HL-60 (cell line): Measurements from ENCODE around the gene RHBDF2.

Source experiments
- POLR2AphosphoS5 ChIP-seq: IDR thresholded peaks from 2 replicates; pipeline ENCODE4 v1.6.1; 2012; ENCODE audit warnings: low read depth
- TF ChIP-seq, protein P1 (sequence below): IDR thresholded peaks from one replicate; pipeline ENCODE4 v1.5.1; 2011; ENCODE audit warnings: low read length, control low read depth, inconsistent platforms; ENCODE audit not compliant: insufficient read depth
- TF ChIP-seq, protein P2 (sequence below): IDR thresholded peaks from 2 replicates; pipeline ENCODE4 v1.6.1; 2012; ENCODE audit warnings: low read depth; ENCODE audit not compliant: insufficient replicate concordance

GRCh38 chr17:76549215-76549518 is 47.9 kb upstream of the RHBDF2 start:
- TF ChIP-seq, protein P1, sequence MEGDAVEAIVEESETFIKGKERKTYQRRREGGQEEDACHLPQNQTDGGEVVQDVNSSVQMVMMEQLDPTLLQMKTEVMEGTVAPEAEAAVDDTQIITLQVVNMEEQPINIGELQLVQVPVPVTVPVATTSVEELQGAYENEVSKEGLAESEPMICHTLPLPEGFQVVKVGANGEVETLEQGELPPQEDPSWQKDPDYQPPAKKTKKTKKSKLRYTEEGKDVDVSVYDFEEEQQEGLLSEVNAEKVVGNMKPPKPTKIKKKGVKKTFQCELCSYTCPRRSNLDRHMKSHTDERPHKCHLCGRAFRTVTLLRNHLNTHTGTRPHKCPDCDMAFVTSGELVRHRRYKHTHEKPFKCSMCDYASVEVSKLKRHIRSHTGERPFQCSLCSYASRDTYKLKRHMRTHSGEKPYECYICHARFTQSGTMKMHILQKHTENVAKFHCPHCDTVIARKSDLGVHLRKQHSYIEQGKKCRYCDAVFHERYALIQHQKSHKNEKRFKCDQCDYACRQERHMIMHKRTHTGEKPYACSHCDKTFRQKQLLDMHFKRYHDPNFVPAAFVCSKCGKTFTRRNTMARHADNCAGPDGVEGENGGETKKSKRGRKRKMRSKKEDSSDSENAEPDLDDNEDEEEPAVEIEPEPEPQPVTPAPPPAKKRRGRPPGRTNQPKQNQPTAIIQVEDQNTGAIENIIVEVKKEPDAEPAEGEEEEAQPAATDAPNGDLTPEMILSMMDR = no peak
- no peak for TF ChIP-seq POLR2AphosphoS5
- TF ChIP-seq, protein P2, sequence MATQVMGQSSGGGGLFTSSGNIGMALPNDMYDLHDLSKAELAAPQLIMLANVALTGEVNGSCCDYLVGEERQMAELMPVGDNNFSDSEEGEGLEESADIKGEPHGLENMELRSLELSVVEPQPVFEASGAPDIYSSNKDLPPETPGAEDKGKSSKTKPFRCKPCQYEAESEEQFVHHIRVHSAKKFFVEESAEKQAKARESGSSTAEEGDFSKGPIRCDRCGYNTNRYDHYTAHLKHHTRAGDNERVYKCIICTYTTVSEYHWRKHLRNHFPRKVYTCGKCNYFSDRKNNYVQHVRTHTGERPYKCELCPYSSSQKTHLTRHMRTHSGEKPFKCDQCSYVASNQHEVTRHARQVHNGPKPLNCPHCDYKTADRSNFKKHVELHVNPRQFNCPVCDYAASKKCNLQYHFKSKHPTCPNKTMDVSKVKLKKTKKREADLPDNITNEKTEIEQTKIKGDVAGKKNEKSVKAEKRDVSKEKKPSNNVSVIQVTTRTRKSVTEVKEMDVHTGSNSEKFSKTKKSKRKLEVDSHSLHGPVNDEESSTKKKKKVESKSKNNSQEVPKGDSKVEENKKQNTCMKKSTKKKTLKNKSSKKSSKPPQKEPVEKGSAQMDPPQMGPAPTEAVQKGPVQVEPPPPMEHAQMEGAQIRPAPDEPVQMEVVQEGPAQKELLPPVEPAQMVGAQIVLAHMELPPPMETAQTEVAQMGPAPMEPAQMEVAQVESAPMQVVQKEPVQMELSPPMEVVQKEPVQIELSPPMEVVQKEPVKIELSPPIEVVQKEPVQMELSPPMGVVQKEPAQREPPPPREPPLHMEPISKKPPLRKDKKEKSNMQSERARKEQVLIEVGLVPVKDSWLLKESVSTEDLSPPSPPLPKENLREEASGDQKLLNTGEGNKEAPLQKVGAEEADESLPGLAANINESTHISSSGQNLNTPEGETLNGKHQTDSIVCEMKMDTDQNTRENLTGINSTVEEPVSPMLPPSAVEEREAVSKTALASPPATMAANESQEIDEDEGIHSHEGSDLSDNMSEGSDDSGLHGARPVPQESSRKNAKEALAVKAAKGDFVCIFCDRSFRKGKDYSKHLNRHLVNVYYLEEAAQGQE = no peak
